NCI-H774 (cell line): ENCODE data around the gene LHFPL5.

Experiments
- DNase-seq: peaks from one replicate; lab custom pipeline; 2025; lab: John Stamatoyannopoulos, UW

Gene LHFPL5

GRCh38 chr6:35804996-35805736 is at the start of gene LHFPL5:
Gene LHFPL5, plus strand, starts transcription at chr6:35805352. Its CDS starts 319 bp downstream, at chr6:35805671.
- DNase-seq = peak; percentile 68

- no peak for DNase-seq
Observed at GRCh38 chr6:35757456-35758123, 47.6 kb upstream of the LHFPL5 start.

- no peak for DNase-seq
Observed at GRCh38 chr6:35759426-35759825, 45.7 kb upstream of the LHFPL5 start.

GRCh38 chr6:35765739-35766138 is 39.4 kb upstream of the LHFPL5 start:
- DNase-seq = no peak

GRCh38 chr6:35769211-35769610 is 35.9 kb upstream of the LHFPL5 start:
- DNase-seq = no peak

GRCh38 chr6:35771343-35771627 is 33.9 kb upstream of the LHFPL5 start:
- DNase-seq = no peak

- DNase-seq = no peak
Observed at GRCh38 chr6:35774116-35774794, 30.9 kb upstream of the LHFPL5 start.

- no peak for DNase-seq
Observed at GRCh38 chr6:35775031-35775430, 30.1 kb upstream of the LHFPL5 start.

- DNase-seq = no peak
Observed at GRCh38 chr6:35776364-35777215, 28.6 kb upstream of the LHFPL5 start, which contains the start of gene CLPSL2. Gene CLPSL2, plus strand, starts transcription at chr6:35776598. Its CDS starts 21 bp downstream, at chr6:35776619.

- no peak for DNase-seq
Observed at GRCh38 chr6:35777356-35778102, 27.6 kb upstream of the LHFPL5 start.

- no peak for DNase-seq
Observed at GRCh38 chr6:35778437-35778836, 26.7 kb upstream of the LHFPL5 start.

GRCh38 chr6:35780719-35781118 is 24.4 kb upstream of the LHFPL5 start, which contains the start of gene CLPSL1:
Gene CLPSL1, plus strand, starts transcription at chr6:35781019. Its CDS starts 92 bp downstream, at chr6:35781111.
- DNase-seq = no peak

- no peak for DNase-seq
Observed at GRCh38 chr6:35781290-35781689, 23.9 kb upstream of the LHFPL5 start.

- DNase-seq = no peak
Observed at GRCh38 chr6:35782424-35782823, 22.7 kb upstream of the LHFPL5 start.

- DNase-seq = no peak
Observed at GRCh38 chr6:35784200-35784599, 21.0 kb upstream of the LHFPL5 start.

- no peak for DNase-seq
Observed at GRCh38 chr6:35786272-35786671, 18.9 kb upstream of the LHFPL5 start.

- no peak for DNase-seq
Observed at GRCh38 chr6:35786810-35787209, 18.3 kb upstream of the LHFPL5 start.

GRCh38 chr6:35787266-35788218 is 17.6 kb upstream of the LHFPL5 start:
- no peak for DNase-seq

GRCh38 chr6:35788423-35788982 is 16.6 kb upstream of the LHFPL5 start:
- DNase-seq = no peak

- no peak for DNase-seq
Observed at GRCh38 chr6:35790683-35791082, 14.5 kb upstream of the LHFPL5 start.
